HG03175 (cell line): ENCODE data around the gene AMTN.
A peak's percentile ranks its signal among the peaks of the same experiment; 100 is the strongest.

Source experiments
- ATAC-seq: cut with Tn5 transposase; IDR thresholded peaks from one replicate; pipeline ENCODE4 v1.9.1; 2021; ENCODE audit warnings: mild to moderate bottlenecking, moderate library complexity; ENCODE audit not compliant: unreplicated experiment

AMTN gene

DNA sequence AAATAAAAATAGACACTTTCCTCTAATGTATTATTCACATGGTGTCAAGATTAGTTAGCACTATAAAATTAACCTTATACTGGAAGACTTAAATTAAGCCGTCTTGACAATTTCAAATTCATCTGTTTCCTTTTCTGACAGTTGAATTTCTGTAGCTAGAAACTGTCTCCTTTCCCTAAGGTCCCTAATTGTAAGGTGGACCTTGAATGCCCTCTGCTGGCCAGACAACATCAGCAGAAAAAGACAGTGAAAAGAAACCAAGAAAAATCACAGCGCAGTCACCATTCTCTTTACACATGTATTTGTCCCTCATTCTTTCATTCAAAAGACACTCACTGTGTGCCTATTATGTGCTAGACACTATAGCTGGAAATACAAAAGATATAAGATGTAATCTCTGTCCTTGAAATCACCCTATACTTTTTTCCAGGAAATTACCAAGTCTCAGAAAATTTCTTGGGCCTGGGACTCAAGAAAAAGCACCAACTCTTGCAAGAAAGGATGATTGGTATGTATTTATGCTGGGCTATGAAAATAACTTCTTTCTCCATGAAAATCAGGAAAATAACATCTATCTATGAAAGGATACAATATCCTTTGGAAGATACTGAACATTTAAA lies 41.0 kb downstream of the AMTN start:
- ATAC-seq = peak; percentile 74

DNA sequence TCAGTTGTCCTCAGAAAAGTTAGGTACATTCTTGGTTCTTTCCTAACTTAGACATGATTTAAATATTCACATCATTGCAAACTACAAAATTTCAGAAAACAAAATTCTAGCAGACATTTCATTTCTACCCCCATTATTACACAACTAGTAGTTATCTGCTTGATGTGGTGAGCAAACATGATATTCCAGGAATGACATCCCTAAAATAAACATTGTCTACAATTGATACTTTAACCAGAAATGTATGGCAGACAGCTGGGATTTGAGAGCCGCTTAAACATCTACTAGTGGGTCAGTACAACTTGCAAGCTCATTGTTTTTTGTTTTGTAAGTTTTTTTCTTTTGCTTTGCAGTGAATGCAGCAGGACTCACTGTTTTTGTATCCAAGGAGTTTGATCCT lies 41.6 kb downstream of the AMTN start:
- ATAC-seq = no peak

DNA sequence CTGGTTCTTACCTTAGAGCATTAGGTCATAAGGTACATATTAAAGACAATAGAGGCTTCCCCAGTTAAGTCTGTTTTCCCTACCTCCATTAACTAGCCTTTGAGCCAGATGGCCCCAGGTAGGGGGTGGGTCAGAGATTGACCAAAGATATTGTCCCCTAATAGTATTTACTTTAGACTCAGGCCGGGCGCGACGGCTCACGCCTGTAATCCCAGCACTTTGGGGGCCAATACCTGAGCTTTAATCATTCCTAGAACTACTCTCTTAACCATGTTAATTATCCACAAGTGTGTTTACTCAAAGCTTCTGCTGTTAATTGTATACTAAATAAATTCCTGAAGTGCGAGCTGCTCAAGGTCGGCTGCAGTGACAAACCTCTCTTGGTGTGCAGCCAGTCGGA lies 45.7 kb downstream of the AMTN start:
- no peak for ATAC-seq

DNA sequence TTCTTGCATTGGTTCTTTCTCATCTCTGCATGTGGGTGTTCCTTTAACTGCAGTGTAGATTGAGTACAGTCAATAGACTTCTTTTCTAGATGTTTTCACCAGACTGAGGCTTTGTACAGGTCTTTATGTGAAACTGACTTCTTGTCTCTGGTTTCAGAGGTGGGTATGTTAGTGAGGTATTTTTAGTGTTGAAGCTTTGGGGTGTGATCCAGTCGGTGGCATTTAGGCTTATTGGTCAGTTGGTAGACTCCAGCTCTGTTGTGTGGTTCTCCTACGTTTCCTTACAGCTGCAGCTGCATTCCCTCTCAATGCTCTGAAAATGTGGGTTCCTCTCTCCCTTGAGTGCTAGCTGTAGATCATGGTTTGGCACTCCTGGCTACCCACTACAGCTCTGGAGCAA lies 52.4 kb downstream of the AMTN start:
- no peak for ATAC-seq

DNA sequence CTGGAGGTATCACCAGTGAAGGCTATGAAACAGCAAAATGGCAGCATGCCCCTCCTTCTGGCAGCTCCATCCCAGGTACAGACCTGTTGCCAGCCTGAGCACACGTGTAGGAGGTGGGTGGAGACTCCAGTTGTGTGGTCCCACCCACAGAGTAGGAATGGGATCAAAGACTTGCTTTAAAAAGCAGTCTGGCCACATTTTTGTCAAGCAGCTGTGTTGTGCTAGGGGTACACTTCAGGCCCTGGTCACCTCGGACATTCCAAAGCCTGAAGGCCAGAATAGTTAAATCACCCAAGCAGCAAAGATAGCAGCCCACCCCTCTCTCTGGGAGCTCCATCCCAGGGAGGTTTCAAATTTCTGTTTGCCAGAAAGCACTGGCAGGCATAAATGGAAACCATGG lies 53.4 kb downstream of the AMTN start:
- no peak for ATAC-seq

DNA sequence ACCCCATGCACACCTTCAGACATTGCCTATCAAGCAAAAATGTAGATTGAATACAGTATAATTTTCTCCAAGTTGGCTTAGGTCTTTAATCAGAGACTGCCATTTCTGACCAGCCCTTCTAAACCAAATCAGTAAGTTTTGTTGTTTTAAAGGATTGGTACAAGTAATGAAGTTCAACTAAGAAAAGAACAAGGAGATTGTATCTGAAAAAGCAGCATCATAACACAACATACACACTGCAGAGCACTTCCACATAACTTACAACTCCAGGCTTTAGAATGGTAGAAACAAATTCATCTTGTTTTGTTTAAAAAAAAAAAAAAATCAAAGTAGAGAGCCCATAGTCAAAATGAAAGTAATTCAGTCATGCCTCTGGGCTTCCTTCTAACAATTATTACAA lies 57.6 kb downstream of the AMTN start:
- ATAC-seq = no peak

DNA sequence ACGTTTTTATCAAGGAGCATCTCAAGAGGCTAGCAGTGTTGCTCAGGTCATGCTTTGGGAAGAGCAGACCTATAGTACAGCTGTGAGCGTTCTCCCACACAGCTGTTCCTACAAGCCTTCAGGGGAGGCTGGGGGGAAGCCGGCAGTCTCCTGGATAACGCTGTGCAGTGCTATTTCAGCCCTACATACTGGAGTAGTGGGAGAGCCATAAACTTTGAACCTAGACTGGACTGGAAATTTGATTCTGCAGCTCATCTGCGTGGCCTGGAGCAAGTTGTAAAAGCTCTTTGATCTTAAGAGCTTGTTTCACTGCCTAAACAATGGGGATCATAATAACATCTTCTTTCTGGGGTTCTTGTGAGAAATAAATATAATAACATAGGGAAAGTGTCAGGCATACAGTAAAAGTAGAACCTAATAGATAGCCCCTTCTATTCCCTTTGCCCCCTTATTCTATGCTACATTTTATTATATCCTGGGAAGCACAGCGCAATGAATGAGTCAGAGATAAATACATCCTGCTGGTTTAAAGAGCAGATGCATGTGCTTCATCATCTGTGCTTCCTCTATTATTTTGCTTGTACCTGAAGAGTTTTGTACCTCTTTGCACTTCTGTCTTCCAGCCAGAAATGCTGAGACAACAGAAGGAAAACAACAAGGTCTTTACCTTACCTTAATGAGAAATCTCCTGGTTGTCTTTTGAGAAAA lies 59.0 kb downstream of the AMTN start:
- no peak for ATAC-seq

DNA sequence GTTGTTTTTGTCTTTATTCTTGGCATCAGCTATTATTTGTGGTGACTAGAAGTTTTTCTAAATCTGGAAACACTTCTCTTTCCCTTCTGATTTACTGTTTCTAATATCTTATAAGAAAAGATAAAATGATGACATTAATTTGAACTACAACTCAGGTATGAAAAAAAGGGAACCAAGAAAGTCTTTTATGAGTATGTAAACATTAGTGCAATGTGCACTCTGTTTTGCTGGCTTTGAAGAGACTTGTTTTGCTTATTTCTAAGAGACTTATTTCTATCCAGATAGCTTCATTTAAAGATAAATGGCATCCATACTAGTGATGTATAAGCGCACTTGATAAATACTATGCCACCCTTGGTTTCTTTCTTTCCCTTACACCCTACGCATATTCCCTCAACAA lies 63.6 kb downstream of the AMTN start:
- no peak for ATAC-seq
